ENCODE results near the gene MFSD11. TPM values are rescaled to one million over a fixed set of nuclear protein-coding genes. Genes with fewer than 3 reads are reported as not detected.
"Not testable (repeated sequence)": the region's sequence is repeated elsewhere in the genome, so short reads cannot be mapped to it uniquely, and the experiment has no call there.

Gene MFSD11
- total RNA-seq, 1 donor from 2014 or later: 18.6 TPM

DNA sequence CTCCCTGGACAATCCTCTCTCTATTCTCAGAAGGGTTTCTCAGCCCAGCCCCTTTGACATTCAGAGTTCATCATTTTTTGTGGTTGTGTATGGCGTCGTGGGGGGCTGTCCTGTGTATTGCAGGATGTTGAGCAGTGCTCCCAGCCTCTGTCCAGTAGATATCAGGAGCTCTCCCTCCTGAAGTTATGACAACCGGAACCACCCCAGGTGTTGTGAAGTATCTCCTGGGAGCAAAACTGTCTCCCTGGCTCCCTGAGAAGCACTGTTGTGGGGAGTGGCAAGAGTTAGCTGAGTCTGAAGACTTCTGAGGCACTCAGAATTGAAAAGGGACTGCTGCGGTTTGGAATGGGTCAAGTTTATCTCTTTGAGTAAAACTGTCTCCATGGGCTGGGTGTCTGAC is 74.3 kb downstream of the MFSD11 start:
- Mint-ChIP-seq H3K27ac (no peak overlapping the region), H3K4me1 (ENCODE audit: low read depth) (peaks cover 7% of the 10 kb centered on the region), H3K36me3 (ENCODE audit: low read depth) (no peaks in the 10 kb centered on the region), H3K9me3 (no peaks in the 10 kb centered on the region), H3K27me3 (ENCODE audit: low read depth) (peaks cover 4% of the 10 kb centered on the region), H3K4me3 (ENCODE audit: low read depth) (no peak overlapping the region)
- DNase-seq (ENCODE audit: low spot score): no peak
- intact Hi-C loops (cut with micrococcal nuclease): no loop called here

DNA sequence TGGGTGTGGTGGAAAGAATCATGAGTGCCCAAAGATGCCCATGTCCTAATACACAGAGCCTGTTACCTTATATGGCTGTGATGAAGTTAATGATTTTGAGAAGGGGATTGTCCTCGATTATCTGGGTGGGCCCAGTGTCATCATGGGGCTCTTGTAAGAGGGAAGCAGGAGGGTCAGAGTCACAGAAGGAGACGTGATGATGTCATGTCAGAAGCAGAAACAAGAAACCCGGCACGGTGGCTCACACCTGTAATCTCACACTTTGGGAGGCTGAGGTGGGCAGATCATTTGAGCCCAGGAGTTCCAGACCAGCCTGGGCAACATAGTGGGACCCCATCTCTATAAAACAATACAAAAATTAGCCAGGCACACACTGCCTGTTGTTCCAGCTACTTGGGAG is 75.0 kb downstream of the MFSD11 start:
- Mint-ChIP-seq H3K27me3 (ENCODE audit: low read depth) (peaks cover 7% of the 10 kb centered on the region), H3K27ac (no peak overlapping the region), H3K4me1 (ENCODE audit: low read depth) (peaks cover 7% of the 10 kb centered on the region), H3K4me3 (ENCODE audit: low read depth) (no peak overlapping the region), H3K36me3 (ENCODE audit: low read depth) (no peaks in the 10 kb centered on the region), H3K9me3 (no peaks in the 10 kb centered on the region)
- DNase-seq (ENCODE audit: low spot score): no peak
- intact Hi-C loops (cut with micrococcal nuclease): no loop called here

DNA sequence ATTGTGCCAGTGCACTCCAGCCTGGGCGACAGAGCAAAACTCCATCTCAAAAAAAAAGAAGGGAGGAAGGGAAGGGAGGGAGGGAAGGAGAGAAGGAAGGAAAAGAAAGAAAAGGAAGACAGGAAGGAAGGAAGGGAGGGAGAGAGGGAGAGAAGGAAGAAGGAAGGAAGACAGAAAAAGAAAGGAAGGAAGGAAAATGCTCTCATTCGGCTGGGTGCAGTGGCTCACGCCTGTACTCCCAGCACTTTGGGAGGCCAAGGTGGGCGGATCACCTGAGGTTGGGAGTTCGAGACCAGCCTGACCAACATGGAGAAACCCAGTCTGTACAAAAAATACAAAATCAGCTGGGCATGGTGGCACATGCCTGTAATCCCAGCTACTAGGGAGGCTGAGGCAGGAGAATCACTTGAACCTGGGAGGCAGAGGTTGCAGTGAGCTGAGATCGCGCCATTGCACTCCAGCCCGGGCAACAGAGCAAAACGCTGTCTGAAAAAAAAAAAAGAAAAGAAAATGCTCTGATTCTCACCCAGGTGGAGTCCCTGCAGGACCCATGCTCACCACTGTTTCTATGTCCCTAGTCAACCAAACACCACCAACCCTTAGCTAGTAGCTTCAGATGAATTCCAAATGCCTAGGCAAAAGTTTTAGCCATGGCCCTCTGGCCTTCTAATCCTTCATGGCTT is 78.1 kb downstream of the MFSD11 start:
- not testable (repeated sequence) for H3K4me3 Mint-ChIP-seq (ENCODE audit: low read depth); H3K27ac Mint-ChIP-seq
- H3K27me3 Mint-ChIP-seq (ENCODE audit: low read depth): peaks cover 21% of the 10 kb centered on the region

DNA sequence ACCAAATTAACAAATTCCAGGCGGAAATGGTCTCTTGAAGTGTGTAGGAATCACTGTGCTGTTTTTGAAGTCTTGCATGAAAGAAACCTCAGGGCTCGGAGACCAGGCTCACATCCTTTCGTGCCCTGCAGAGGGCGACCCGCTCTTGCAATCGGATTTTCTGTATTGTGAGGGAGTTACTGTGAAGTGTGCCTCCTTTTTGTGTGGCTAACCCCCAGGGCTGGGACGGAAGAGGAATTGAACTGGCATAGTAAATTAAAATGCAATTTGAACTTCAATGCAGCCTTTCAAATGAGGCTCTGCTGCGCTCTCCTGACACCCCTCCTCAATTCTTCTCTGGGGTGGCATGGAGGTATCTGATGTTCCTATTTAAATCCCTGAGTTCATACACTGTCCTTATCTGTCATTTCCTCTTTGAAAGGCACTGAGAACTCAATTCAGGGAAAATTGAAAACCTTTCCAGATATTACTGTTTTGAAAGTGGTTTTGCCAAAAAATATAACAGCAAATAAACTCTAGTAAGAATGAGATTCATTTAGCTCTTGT is 78.7 kb downstream of the MFSD11 start:
- Mint-ChIP-seq H3K27me3 (ENCODE audit: low read depth) (peaks cover 21% of the 10 kb centered on the region), H3K27ac (no peak overlapping the region), H3K4me3 (ENCODE audit: low read depth) (no peak overlapping the region), H3K9me3 (no peaks in the 10 kb centered on the region), H3K4me1 (ENCODE audit: low read depth) (peaks cover 7% of the 10 kb centered on the region), H3K36me3 (ENCODE audit: low read depth) (no peaks in the 10 kb centered on the region)
- DNase-seq (ENCODE audit: low spot score): peak; percentile 44
- intact Hi-C loops (cut with micrococcal nuclease): no loop called here

More for the DNA sequence above, 78.1 kb downstream of the MFSD11 start:
- H3K4me1 Mint-ChIP-seq (ENCODE audit: low read depth); DNase-seq (ENCODE audit: low spot score); intact Hi-C loops (cut with micrococcal nuclease); H3K9me3 Mint-ChIP-seq; H3K36me3 Mint-ChIP-seq (ENCODE audit: low read depth): not testable (repeated sequence)

DNA sequence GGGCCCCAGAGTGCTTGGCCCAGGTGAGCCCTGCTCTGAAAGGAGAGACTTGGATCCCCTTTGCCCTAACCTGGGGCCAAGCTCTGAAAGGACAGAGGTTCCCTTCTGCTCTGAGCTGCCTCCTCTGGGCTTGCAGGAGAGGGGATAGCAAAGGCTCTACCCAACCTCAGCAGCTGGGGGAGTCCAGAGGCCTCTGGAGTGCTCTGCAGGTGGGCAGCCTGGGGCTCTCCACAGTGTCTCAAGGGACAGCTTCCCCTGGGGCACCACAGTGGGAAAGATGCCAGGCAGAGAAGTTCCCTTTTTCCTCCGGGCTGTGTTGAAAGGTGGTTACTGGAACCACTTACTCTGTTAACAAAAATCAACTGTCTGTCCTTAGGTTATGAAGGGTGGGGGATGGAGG is 82.1 kb downstream of the MFSD11 start:
- H3K27me3 Mint-ChIP-seq (ENCODE audit: low read depth): peaks cover 25% of the 10 kb centered on the region
- intact Hi-C loops (cut with micrococcal nuclease): no loop called here
- no peaks in the 10 kb centered on the region for H3K9me3 Mint-ChIP-seq
- H3K4me3 Mint-ChIP-seq (ENCODE audit: low read depth): no peak overlapping the region
- no peak for DNase-seq (ENCODE audit: low spot score)
- H3K36me3 Mint-ChIP-seq (ENCODE audit: low read depth): no peaks in the 10 kb centered on the region
- peaks cover 7% of the 10 kb centered on the region for H3K4me1 Mint-ChIP-seq (ENCODE audit: low read depth)
- H3K27ac Mint-ChIP-seq: no peak overlapping the region

DNA sequence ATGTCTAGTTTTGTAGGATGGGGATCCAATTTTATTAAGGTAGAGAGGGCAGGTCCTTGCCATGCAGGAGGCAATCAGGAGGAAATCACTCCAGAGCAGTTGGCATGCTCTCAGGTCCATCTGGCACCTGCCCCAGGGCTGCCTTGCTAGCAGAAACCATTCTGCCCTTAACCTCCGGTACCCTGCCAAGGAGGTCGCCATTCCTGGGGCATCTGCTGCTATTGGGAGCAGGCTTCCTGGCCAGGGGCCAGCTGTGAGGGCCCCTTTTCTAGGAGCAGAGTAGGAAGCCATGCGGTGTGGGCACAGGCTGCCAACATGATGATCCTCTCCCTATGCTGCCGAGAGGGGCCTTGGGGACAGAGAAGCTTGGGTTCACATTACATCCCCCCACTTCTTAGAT is 82.6 kb downstream of the MFSD11 start:
- intact Hi-C loops (cut with micrococcal nuclease): no loop called here
- H3K27ac Mint-ChIP-seq: no peak overlapping the region
- no peaks in the 10 kb centered on the region for H3K36me3 Mint-ChIP-seq (ENCODE audit: low read depth)

DNA sequence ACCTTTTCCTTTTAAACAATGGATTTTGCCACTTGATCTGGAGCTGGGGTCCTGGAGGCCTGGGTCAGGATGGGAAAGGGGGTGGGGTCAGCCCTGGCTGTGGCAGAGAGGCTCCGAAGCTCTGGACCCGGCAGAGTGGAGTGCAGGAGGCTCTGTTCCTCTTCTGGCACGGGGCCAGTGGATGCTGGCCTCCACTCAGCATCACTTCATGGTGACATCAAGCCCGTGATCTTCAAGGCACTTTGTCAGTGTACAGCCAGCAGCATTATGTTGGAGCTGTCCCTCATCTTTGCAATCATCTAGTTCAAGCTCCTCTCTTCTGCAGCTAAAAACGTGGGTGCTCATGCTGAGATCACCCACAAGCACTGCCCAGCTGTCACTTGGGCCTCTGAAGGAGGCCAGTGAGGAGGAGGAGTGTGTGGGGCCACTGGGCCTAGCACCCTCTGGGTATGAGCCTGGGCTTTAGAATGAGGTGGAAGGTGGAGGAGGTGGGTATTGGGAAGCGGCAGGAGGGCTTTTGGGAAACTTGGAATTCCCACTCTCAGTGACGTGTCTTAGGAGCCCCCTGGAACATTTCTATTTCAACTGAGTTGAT is 84.4 kb downstream of the MFSD11 start:
- H3K4me1 Mint-ChIP-seq (ENCODE audit: low read depth): peaks cover 2% of the 10 kb centered on the region
- H3K9me3 Mint-ChIP-seq: no peaks in the 10 kb centered on the region
- no peaks in the 10 kb centered on the region for H3K36me3 Mint-ChIP-seq (ENCODE audit: low read depth)
- DNase-seq (ENCODE audit: low spot score): no peak
- H3K27me3 Mint-ChIP-seq (ENCODE audit: low read depth): peaks cover 23% of the 10 kb centered on the region
- H3K27ac Mint-ChIP-seq: no peak overlapping the region
- H3K4me3 Mint-ChIP-seq (ENCODE audit: low read depth): no peak overlapping the region
- intact Hi-C loops (cut with micrococcal nuclease): no loop called here

More for the DNA sequence above, 82.6 kb downstream of the MFSD11 start:
- no peak for DNase-seq (ENCODE audit: low spot score)
- no peak overlapping the region for H3K4me3 Mint-ChIP-seq (ENCODE audit: low read depth)
- peaks cover 7% of the 10 kb centered on the region for H3K4me1 Mint-ChIP-seq (ENCODE audit: low read depth)
- peaks cover 25% of the 10 kb centered on the region for H3K27me3 Mint-ChIP-seq (ENCODE audit: low read depth)
- H3K9me3 Mint-ChIP-seq: no peaks in the 10 kb centered on the region

DNA sequence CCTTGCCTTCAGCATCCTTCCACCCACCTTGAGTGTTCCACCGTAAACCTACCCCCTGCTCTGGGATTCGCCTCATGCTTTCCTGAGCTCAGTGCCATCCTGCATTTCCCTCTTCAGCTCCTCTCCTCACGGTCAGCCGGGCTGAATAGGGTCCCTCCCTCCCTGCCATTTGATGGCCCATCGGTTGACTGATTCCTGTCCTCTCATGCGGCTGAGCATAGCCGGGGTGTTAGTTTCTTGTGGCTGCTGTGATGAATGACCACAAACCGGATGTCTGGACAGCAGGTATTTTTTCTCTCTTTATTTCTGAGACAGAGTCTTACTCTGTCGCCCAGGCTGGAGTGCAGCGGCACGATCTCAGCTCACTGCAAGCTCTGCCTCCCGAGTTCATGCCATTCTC is 86.2 kb downstream of the MFSD11 start:
- peaks cover 15% of the 10 kb centered on the region for H3K27me3 Mint-ChIP-seq (ENCODE audit: low read depth)
- H3K4me1 Mint-ChIP-seq (ENCODE audit: low read depth): peaks cover 2% of the 10 kb centered on the region
- no peak overlapping the region for H3K27ac Mint-ChIP-seq
- H3K4me3 Mint-ChIP-seq (ENCODE audit: low read depth): no peak overlapping the region
- no peak for DNase-seq (ENCODE audit: low spot score)
- intact Hi-C loops (cut with micrococcal nuclease): no loop called here
- no peaks in the 10 kb centered on the region for H3K36me3 Mint-ChIP-seq (ENCODE audit: low read depth)
- no peaks in the 10 kb centered on the region for H3K9me3 Mint-ChIP-seq

DNA sequence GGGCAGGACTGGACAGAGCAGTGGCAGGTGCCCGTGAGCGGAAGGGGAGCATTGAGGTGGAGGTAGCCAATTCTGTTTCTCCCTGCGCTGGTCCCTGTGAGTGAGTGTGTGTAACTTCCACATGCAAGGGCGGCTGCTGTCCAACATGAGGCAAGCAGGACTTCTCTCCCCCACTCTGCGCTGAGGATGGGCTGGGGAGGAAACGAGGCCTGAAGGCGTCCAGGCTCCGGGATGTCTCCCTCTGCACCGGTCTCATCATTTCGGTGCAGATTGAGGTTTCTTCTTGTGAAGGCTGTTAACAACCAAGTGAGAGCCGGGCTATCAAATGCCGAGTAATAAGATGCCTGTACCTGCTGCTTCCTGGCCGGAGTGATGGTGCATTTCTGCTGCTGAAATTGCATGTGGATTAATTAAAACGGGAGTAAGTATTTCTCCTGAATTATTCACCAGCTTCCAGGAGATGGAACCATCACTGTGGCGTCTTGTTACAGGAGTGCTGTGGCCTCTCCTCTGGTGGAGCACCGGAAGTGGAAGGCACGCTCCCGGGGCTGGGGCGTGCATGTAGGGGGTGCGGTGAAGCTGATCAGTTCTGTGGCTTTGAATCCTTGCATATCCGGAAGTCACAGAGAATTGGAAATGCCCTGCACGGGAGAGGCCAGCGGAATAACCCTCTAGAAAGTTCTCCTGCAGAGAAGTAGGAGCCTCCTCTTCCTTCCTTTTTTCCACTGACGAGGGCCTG is 88.6 kb downstream of the MFSD11 start:
- DNase-seq (ENCODE audit: low spot score): no peak
- Mint-ChIP-seq H3K36me3 (ENCODE audit: low read depth) (no peaks in the 10 kb centered on the region), H3K27ac (no peak overlapping the region), H3K4me3 (ENCODE audit: low read depth) (no peak overlapping the region), H3K9me3 (no peaks in the 10 kb centered on the region), H3K27me3 (ENCODE audit: low read depth) (peaks cover 8% of the 10 kb centered on the region), H3K4me1 (ENCODE audit: low read depth) (peaks cover 2% of the 10 kb centered on the region)
- intact Hi-C loops (cut with micrococcal nuclease): no loop called here

DNA sequence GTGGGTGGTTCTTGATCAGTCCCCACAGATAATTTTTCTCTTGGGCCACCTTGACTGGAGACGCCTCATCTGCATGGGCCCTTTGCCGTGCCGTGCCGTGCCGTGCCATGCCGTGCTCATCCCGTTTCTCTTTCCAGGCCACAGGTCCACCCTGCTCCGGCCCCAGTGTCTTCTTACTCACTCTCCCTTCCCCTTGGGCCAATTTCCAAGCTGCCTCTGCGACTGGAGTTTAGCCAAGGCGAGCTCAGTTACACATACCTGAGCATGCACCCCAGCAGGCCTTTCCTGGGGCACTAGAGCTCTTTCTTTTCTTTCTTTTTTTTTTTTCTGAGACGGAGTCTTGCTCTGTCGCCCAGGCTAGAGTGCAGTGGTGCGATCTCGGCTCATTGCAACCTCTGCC is 89.8 kb downstream of the MFSD11 start:
- no peaks in the 10 kb centered on the region for H3K36me3 Mint-ChIP-seq (ENCODE audit: low read depth)
- peaks cover 8% of the 10 kb centered on the region for H3K27me3 Mint-ChIP-seq (ENCODE audit: low read depth)
- H3K4me1 Mint-ChIP-seq (ENCODE audit: low read depth): peaks cover 2% of the 10 kb centered on the region
- intact Hi-C loops (cut with micrococcal nuclease): no loop called here
- no peak overlapping the region for H3K27ac Mint-ChIP-seq
- H3K4me3 Mint-ChIP-seq (ENCODE audit: low read depth): no peak overlapping the region
- H3K9me3 Mint-ChIP-seq: no peaks in the 10 kb centered on the region
- DNase-seq (ENCODE audit: low spot score): no peak

Other genes with a start within 250 kb of the MFSD11 start
- gene RHBDF2, start 236.7 kb upstream of the MFSD11 start, total RNA-seq: 45.3 and 48.5 TPM in 2 replicates
- not detected in 2 replicates for gene CYGB, start 200.4 kb upstream of the MFSD11 start, total RNA-seq
- not detected in 2 replicates for gene PRCD, start 198.1 kb upstream of the MFSD11 start, total RNA-seq
- gene ST6GALNAC2, start 152.3 kb upstream of the MFSD11 start, total RNA-seq: 0.41 TPM in 1 of 2 replicates, not detected in the other
- gene ST6GALNAC1, start 94.4 kb upstream of the MFSD11 start, total RNA-seq: 0.14 and 0.48 TPM in 2 replicates
- gene MXRA7, start 27.2 kb upstream of the MFSD11 start, total RNA-seq: 6.6 and 8.5 TPM in 2 replicates
- 83.5 and 84.9 TPM in 2 replicates for gene JMJD6, start 11.5 kb upstream of the MFSD11 start, total RNA-seq
- gene METTL23, start 11.3 kb upstream of the MFSD11 start, total RNA-seq: 32.1 and 33.2 TPM in 2 replicates
- gene SRSF2, start 788 bp upstream of the MFSD11 start, total RNA-seq: 456 and 478 TPM in 2 replicates
- 0.55 TPM in 2 replicates for gene MGAT5B, start 130.3 kb downstream of the MFSD11 start, total RNA-seq

Data from activated T-helper 2 cell treated with anti-CD3 and anti-CD28 coated beads, Interferon-gamma antibody, Interleukin-2, Interleukin-4, amounts not matched to agents 10 μg/mL and 5 μg/mL and 100 μg/mL, durations not matched to agents 14 hours and 24 hours and 36 hours (primary cell).